Measurements from ENCODE around the gene NIM1K.
"Not testable (repeated sequence)": the region's sequence is repeated elsewhere in the genome, so short reads cannot be mapped to it uniquely, and the experiment has no call there.

DNA sequence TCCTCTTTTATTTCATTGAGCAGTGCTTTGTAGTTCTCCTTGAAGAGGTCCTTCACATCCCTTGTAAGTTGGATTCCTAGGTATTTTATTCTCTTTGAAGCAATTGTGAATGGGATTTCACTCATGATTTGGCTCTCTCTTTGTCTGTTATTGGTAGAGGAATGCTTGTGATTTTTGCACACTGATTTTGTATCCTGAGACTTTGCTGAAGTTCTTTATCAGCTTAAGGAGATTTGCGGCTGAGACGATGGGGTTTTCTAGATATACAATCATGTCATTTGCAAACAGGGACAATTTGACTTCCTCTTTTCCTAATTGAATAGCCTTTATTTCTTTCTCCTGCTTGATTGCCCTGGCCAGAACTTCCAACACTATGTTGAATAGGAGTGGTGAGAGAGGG is 70.2 kb downstream of the NIM1K start:
- not testable (repeated sequence) for TF ChIP-seq POLR2A (IDR thresholded peaks at IDR 0.05; ENCODE audit: low read length); GATA1 (IDR thresholded peaks at IDR 0.05; ENCODE audit: low read depth, low read length)
